Immature natural killer cell (primary cell): Measurements from ENCODE around the gene ADAM30. TPM values are rescaled to one million over a fixed set of nuclear protein-coding genes. Genes with fewer than 3 reads are reported as not detected.

Experiments used
- DNase-seq, 3 donors: peaks; one replicate each; pipeline ENCODE4 v3.0.0; 2022; ENCODE audit warnings: mixed read lengths in 1 of 3
- H3K27ac Mint-ChIP-seq, 6 donors: one replicate each; pipeline ENCODE4 v1.8.0; 2020; ENCODE audit warnings: mixed read lengths in 6 of 6, mild to moderate bottlenecking in 5 of 6, inconsistent platforms in 4 of 6, moderate library complexity in 3 of 6
- H3K27me3 Mint-ChIP-seq, 3 donors: one replicate each; pipeline ENCODE4 v1.8.0; 2020 to 2021; ENCODE audit warnings: low read depth in 3 of 3, mild to moderate bottlenecking in 3 of 3, mixed read lengths in 3 of 3, moderate library complexity in 3 of 3, inconsistent platforms in 1 of 3
- H3K36me3 Mint-ChIP-seq, 3 donors: one replicate each; pipeline ENCODE4 v1.8.0; 2020; ENCODE audit warnings: mixed read lengths in 3 of 3, inconsistent platforms in 2 of 3, mild to moderate bottlenecking in 2 of 3
- H3K4me1 Mint-ChIP-seq, 2 donors: one replicate each; pipeline ENCODE4 v1.8.0; 2020; ENCODE audit warnings: inconsistent platforms in 2 of 2, mild to moderate bottlenecking in 2 of 2, mixed read lengths in 2 of 2, moderate library complexity in 1 of 2
- H3K4me3 Mint-ChIP-seq, 5 donors: one replicate each; pipeline ENCODE4 v1.8.0; 2020; ENCODE audit warnings: mild to moderate bottlenecking in 5 of 5, mixed read lengths in 5 of 5, inconsistent platforms in 3 of 5, moderate library complexity in 3 of 5
- H3K9me3 Mint-ChIP-seq, 6 donors: one replicate each; pipeline ENCODE4 v1.8.0; 2020; ENCODE audit warnings: mild to moderate bottlenecking in 6 of 6, mixed read lengths in 6 of 6, inconsistent platforms in 4 of 6, moderate library complexity in 3 of 6
- polyA plus RNA-seq, 3 donors: library from polyadenylated mRNA; unstranded; fragments of 300-500 nt; fragmentation: Illumina TruSeq; gene quantifications; one replicate each; pipeline ENCODE4 v1.2.3, GENCODE V29; 2021

ADAM30 gene
- polyA plus RNA-seq: not detected

- Mint-ChIP-seq H3K27ac (no peak within 1 kb of the TSS), H3K9me3 (no peaks in the 10 kb centered on the region), H3K27me3 (peaks cover 0 to 10% (median 3%) of the 10 kb centered on the region in 3 donors), H3K36me3 (no peaks in the 10 kb centered on the region), H3K4me3 (no peak within 1 kb of the TSS), H3K4me1 (no peaks in the 10 kb centered on the region)
- no peak for DNase-seq
Measured at GRCh38 chr1:119896303-119896702, at the start of gene ADAM30. Gene ADAM30, minus strand, starts transcription at chr1:119896515. Its CDS starts 179 bp downstream, at chr1:119896336.

GRCh38 chr1:119943216-119943615 lies 46.9 kb upstream of the ADAM30 start:
- no peaks in the 10 kb centered on the region for H3K9me3 Mint-ChIP-seq
- H3K4me1 Mint-ChIP-seq: no peaks in the 10 kb centered on the region
- no peak for DNase-seq
- H3K27ac Mint-ChIP-seq: no peak overlapping the region
- H3K4me3 Mint-ChIP-seq: no peak overlapping the region
- peaks cover 0 to under 1% (median 0%) of the 10 kb centered on the region in 3 donors for H3K27me3 Mint-ChIP-seq
- peaks cover 3 to 35% (median 23%) of the 10 kb centered on the region in 3 donors for H3K36me3 Mint-ChIP-seq

GRCh38 chr1:119941392-119941791 lies 45.1 kb upstream of the ADAM30 start:
- Mint-ChIP-seq H3K4me1 (no peaks in the 10 kb centered on the region), H3K9me3 (no peaks in the 10 kb centered on the region), H3K4me3 (no peak overlapping the region), H3K27me3 (no peaks in the 10 kb centered on the region), H3K36me3 (peaks cover 17 to 41% (median 26%) of the 10 kb centered on the region in 3 donors), H3K27ac (peak overlapping the region in 1 of 6 donors; percentile 14)
- DNase-seq: no peak

- Mint-ChIP-seq H3K4me3 (no peak overlapping the region), H3K27me3 (no peaks in the 10 kb centered on the region), H3K9me3 (no peaks in the 10 kb centered on the region), H3K27ac (peak overlapping the region in 2 of 6 donors; percentile 42 to 69), H3K4me1 (no peaks in the 10 kb centered on the region), H3K36me3 (peaks cover 22 to 46% (median 30%) of the 10 kb centered on the region in 3 donors)
- DNase-seq: no peak
Measured at GRCh38 chr1:119940697-119941096, 44.4 kb upstream of the ADAM30 start.

- H3K27ac Mint-ChIP-seq: no peak overlapping the region
- H3K4me3 Mint-ChIP-seq: no peak overlapping the region
- peaks cover 0 to 2% (median 0%) of the 10 kb centered on the region in 6 donors for H3K9me3 Mint-ChIP-seq
- no peaks in the 10 kb centered on the region for H3K27me3 Mint-ChIP-seq
- peaks cover 54 to 77% (median 61%) of the 10 kb centered on the region in 3 donors for H3K36me3 Mint-ChIP-seq
- DNase-seq: no peak
- H3K4me1 Mint-ChIP-seq: no peaks in the 10 kb centered on the region
Measured at GRCh38 chr1:119937198-119937597, 40.9 kb upstream of the ADAM30 start.

- Mint-ChIP-seq H3K9me3 (peaks cover 0 to 2% (median 0%) of the 10 kb centered on the region in 6 donors), H3K4me1 (no peaks in the 10 kb centered on the region), H3K27me3 (no peaks in the 10 kb centered on the region), H3K27ac (peak overlapping the region in 2 of 6 donors; percentile 6 to 25), H3K36me3 (peaks cover 52 to 70% (median 55%) of the 10 kb centered on the region in 3 donors), H3K4me3 (no peak overlapping the region)
- no peak for DNase-seq
Measured at GRCh38 chr1:119935915-119936314, 39.6 kb upstream of the ADAM30 start.

- peaks cover 52 to 67% (median 52%) of the 10 kb centered on the region in 3 donors for H3K36me3 Mint-ChIP-seq
- H3K4me3 Mint-ChIP-seq: no peak overlapping the region
- DNase-seq: no peak
- no peak overlapping the region for H3K27ac Mint-ChIP-seq
- no peaks in the 10 kb centered on the region for H3K4me1 Mint-ChIP-seq
- H3K9me3 Mint-ChIP-seq: peaks cover 0 to 2% (median 0%) of the 10 kb centered on the region in 6 donors
- H3K27me3 Mint-ChIP-seq: no peaks in the 10 kb centered on the region
Measured at GRCh38 chr1:119935373-119935772, 39.1 kb upstream of the ADAM30 start.

- DNase-seq: no peak
- H3K9me3 Mint-ChIP-seq: peaks cover 0 to 2% (median 0%) of the 10 kb centered on the region in 6 donors
- peaks cover 49 to 54% (median 54%) of the 10 kb centered on the region in 3 donors for H3K36me3 Mint-ChIP-seq
- no peaks in the 10 kb centered on the region for H3K4me1 Mint-ChIP-seq
- H3K4me3 Mint-ChIP-seq: no peak overlapping the region
- H3K27ac Mint-ChIP-seq: no peak overlapping the region
- H3K27me3 Mint-ChIP-seq: no peaks in the 10 kb centered on the region
Measured at GRCh38 chr1:119933397-119933796, 37.1 kb upstream of the ADAM30 start.

- Mint-ChIP-seq H3K4me1 (no peaks in the 10 kb centered on the region), H3K36me3 (peaks cover 34 to 55% (median 42%) of the 10 kb centered on the region in 3 donors), H3K4me3 (no peak overlapping the region), H3K9me3 (peaks cover 0 to 2% (median 0%) of the 10 kb centered on the region in 6 donors), H3K27me3 (no peaks in the 10 kb centered on the region), H3K27ac (no peak overlapping the region)
- no peak for DNase-seq
Measured at GRCh38 chr1:119929643-119930315, 33.5 kb upstream of the ADAM30 start.

GRCh38 chr1:119926553-119926952 lies 30.2 kb upstream of the ADAM30 start:
- no peaks in the 10 kb centered on the region for H3K4me1 Mint-ChIP-seq
- H3K27ac Mint-ChIP-seq: no peak overlapping the region
- H3K27me3 Mint-ChIP-seq: no peaks in the 10 kb centered on the region
- no peaks in the 10 kb centered on the region for H3K9me3 Mint-ChIP-seq
- DNase-seq: no peak
- H3K36me3 Mint-ChIP-seq: peaks cover 26 to 63% (median 33%) of the 10 kb centered on the region in 3 donors
- H3K4me3 Mint-ChIP-seq: no peak overlapping the region

- H3K27ac Mint-ChIP-seq: peak overlapping the region in 1 of 6 donors; percentile 15
- no peak overlapping the region for H3K4me3 Mint-ChIP-seq
- peaks cover 30 to 75% (median 37%) of the 10 kb centered on the region in 3 donors for H3K36me3 Mint-ChIP-seq
- H3K9me3 Mint-ChIP-seq: no peaks in the 10 kb centered on the region
- no peaks in the 10 kb centered on the region for H3K27me3 Mint-ChIP-seq
- DNase-seq: no peak
- no peaks in the 10 kb centered on the region for H3K4me1 Mint-ChIP-seq
Measured at GRCh38 chr1:119924948-119925898, 28.9 kb upstream of the ADAM30 start.

GRCh38 chr1:119920104-119920968 lies 24.0 kb upstream of the ADAM30 start:
- no peak for DNase-seq
- no peak overlapping the region for H3K4me3 Mint-ChIP-seq
- H3K27ac Mint-ChIP-seq: peak overlapping the region in 1 of 6 donors; percentile 74
- peaks cover 0 to 2% (median 0%) of the 10 kb centered on the region in 6 donors for H3K9me3 Mint-ChIP-seq
- H3K36me3 Mint-ChIP-seq: peaks cover 48 to 85% (median 52%) of the 10 kb centered on the region in 3 donors
- H3K4me1 Mint-ChIP-seq: no peaks in the 10 kb centered on the region
- H3K27me3 Mint-ChIP-seq: no peaks in the 10 kb centered on the region

- Mint-ChIP-seq H3K4me1 (no peaks in the 10 kb centered on the region), H3K9me3 (peaks cover 0 to 2% (median 0%) of the 10 kb centered on the region in 6 donors), H3K36me3 (peaks cover 46 to 85% (median 54%) of the 10 kb centered on the region in 3 donors), H3K27me3 (peaks cover 0 to 2% (median 0%) of the 10 kb centered on the region in 3 donors), H3K4me3 (no peak overlapping the region), H3K27ac (no peak overlapping the region)
- no peak for DNase-seq
Measured at GRCh38 chr1:119919241-119919640, 22.9 kb upstream of the ADAM30 start.
